Thyroid gland (tissue), 4 donors: ENCODE measurements around the gene FBXO9. TPM values are rescaled to one million over a fixed set of nuclear protein-coding genes. Genes with fewer than 3 reads are reported as not detected.

Experiments
- DNase-seq, 2 donors: peaks; one replicate each; pipeline ENCODE4 v3.0.0-alpha.2; 2019
- H3K27ac ChIP-seq, 3 donors: fragments of 200-600 bp; sonication (generic); 1 replicate in 2 of 3; 2 replicates in 1 of 3; pipeline ENCODE4 v1.5.1; 2016 to 2019; ENCODE audit warnings: mild to moderate bottlenecking in 1 of 3, moderate library complexity in 1 of 3
- H3K27me3 ChIP-seq: fragments of 200-600 bp; sonication (generic); one replicate; pipeline ENCODE4 v1.5.1; 2019
- H3K36me3 ChIP-seq, 2 donors: fragments of 200-600 bp; sonication (generic); one replicate each; pipeline ENCODE4 v1.5.1; 2016 to 2019
- H3K4me1 ChIP-seq, 2 donors: fragments of 200-600 bp; sonication (generic); one replicate each; pipeline ENCODE4 v1.5.1; 2017 to 2019
- H3K4me3 ChIP-seq, 3 donors: fragments of 200-600 bp; sonication (generic); replicated peaks in 1 of 3; 1 replicate in 2 of 3; 2 replicates in 1 of 3; pipeline ENCODE4 v1.5.1; 2016; ENCODE audit warnings: mild to moderate bottlenecking in 1 of 3
- H3K9me3 ChIP-seq: fragments of 200-600 bp; sonication (generic); one replicate; pipeline ENCODE4 v1.5.1; 2017
- POLR2A ChIP-seq, 2 donors: fragments of 450-650 bp; IDR thresholded peaks; one replicate each; pipeline ENCODE4 v1.6.1; 2017; ENCODE audit warnings: antibody characterized with exemption in 2 of 2, mild to moderate bottlenecking in 2 of 2, moderate library complexity in 1 of 2
- WGBS, 2 donors: methylation state at CpG; one replicate each; pipeline ENCODE4 v1.1.5; 2017; 5-methylcytosine and 5-hydroxymethylcytosine counted together
- intact Hi-C: fragments of 100-400 bp; cut with DNase I; formaldehyde crosslinking; loops from one replicate; pipeline ENCODE4 v1.15.1; 2023
- total RNA-seq, 4 donors: library from RNA; depleted of rRNA; stranded (reverse); fragments of >200 nt; gene quantifications; one replicate each; pipeline ENCODE4 v1.2.3, GENCODE V29; 2016
- TF ChIP-seq, protein P1 (sequence below), 6 experiments: fragments of 200-600 bp in 3 of 6; fragments of 450-650 bp in 3 of 6; sonication (generic) in 3 of 6; IDR thresholded peaks; one replicate each; pipeline ENCODE4 v1.5.1; 2016 to 2019; ENCODE audit warnings: antibody characterized with exemption in 6 of 6, mild to moderate bottlenecking in 2 of 6, inconsistent platforms in 1 of 6, moderate library complexity in 1 of 6

Gene FBXO9
- total RNA-seq, 4 donors from 2014 or later = 62.1 to 77.4 (median 76.4) TPM

DNA sequence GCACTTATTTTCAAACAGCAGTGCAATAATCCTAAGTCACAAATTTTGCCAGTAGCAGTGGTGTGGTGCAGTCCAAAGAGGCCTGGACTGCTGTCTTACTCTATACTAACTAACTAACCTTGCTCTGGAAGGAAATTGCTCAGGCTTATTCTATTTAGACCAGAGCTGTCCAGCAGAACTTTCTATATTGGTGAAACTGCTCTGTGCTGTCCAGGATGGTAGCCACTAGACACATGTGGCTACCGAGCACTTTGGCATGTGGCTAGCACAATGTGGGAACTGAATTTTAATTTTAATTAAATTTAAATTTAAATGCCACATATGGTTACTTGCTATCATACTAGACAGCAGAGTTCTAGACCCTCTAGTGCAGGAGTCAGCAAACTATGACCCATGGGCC lies 27.1 kb upstream of the FBXO9 start:
- H3K4me1 ChIP-seq = peaks cover 11 to 20% of the 10 kb centered on the region in 2 donors
- WGBS, 2 donors = 42 to 95% methylated on average over 1 of the region's 1 CpG
- no peak overlapping the region for H3K27ac ChIP-seq
- TF ChIP-seq, protein P1, sequence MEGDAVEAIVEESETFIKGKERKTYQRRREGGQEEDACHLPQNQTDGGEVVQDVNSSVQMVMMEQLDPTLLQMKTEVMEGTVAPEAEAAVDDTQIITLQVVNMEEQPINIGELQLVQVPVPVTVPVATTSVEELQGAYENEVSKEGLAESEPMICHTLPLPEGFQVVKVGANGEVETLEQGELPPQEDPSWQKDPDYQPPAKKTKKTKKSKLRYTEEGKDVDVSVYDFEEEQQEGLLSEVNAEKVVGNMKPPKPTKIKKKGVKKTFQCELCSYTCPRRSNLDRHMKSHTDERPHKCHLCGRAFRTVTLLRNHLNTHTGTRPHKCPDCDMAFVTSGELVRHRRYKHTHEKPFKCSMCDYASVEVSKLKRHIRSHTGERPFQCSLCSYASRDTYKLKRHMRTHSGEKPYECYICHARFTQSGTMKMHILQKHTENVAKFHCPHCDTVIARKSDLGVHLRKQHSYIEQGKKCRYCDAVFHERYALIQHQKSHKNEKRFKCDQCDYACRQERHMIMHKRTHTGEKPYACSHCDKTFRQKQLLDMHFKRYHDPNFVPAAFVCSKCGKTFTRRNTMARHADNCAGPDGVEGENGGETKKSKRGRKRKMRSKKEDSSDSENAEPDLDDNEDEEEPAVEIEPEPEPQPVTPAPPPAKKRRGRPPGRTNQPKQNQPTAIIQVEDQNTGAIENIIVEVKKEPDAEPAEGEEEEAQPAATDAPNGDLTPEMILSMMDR (IDR thresholded peaks at IDR 0.05) = no peak
- no peak for TF ChIP-seq POLR2A (IDR thresholded peaks at IDR 0.05)
- no peak for DNase-seq
- H3K9me3 ChIP-seq = no peaks in the 10 kb centered on the region
- intact Hi-C loops = no loop called here
- H3K4me3 ChIP-seq = no peak overlapping the region
- H3K36me3 ChIP-seq = peaks cover 9 to 15% of the 10 kb centered on the region in 2 donors
- H3K27me3 ChIP-seq = no peaks in the 10 kb centered on the region

DNA sequence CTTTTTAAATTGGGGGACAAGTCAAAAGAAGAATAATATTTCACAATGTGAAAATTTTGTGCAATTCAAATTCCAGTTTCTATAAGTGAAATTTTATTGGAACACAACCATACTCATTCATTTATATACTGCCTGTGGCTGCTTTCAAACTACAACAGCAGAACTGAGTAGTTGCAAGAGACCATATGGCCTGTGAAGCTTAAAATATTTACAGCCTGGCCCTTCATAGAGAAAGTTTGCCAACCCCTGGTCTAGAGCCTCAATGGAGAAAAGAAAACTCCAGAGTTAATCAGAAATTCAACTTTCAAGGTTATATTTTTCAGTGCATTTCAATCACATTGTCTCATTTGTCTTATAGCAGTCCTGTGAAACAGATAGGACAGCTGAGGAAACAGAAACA lies 26.6 kb upstream of the FBXO9 start:
- no peak for TF ChIP-seq POLR2A (IDR thresholded peaks at IDR 0.05)
- TF ChIP-seq, protein P1 (IDR thresholded peaks at IDR 0.05) = no peak
- H3K9me3 ChIP-seq = no peaks in the 10 kb centered on the region
- DNase-seq = no peak
- no peak overlapping the region for H3K27ac ChIP-seq
- intact Hi-C loops = no loop called here
- H3K4me3 ChIP-seq = no peak overlapping the region
- H3K4me1 ChIP-seq = peaks cover 11 to 23% of the 10 kb centered on the region in 2 donors
- H3K27me3 ChIP-seq = no peaks in the 10 kb centered on the region
- peaks cover 9 to 15% of the 10 kb centered on the region in 2 donors for H3K36me3 ChIP-seq

DNA sequence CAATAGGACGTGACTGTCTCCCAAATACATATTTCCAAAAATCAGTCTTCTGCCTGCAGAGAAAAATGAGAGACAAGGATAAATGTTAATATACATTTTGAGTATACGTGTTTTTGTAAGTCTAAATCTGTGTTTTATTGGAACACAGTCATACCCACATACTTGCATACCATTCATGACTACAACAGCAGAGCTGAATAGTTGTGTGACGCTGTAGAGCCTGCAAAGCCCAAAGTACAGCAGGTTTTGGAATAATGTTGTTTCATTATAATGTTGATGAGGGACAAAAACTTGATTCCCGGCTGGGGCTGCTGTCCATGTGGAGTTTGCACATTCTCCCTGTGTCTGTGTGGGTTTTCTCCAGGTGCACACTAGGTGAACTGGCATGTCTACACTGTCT lies 23.8 kb upstream of the FBXO9 start:
- DNase-seq = no peak
- Histone ChIP-seq H3K4me1 (peaks cover 11 to 23% of the 10 kb centered on the region in 2 donors), H3K9me3 (no peaks in the 10 kb centered on the region), H3K36me3 (peaks cover 9 to 15% of the 10 kb centered on the region in 2 donors), H3K4me3 (no peak overlapping the region), H3K27ac (peak overlapping the region in 1 of 3 donors; percentile 73), H3K27me3 (no peaks in the 10 kb centered on the region)
- no peak for TF ChIP-seq POLR2A (IDR thresholded peaks at IDR 0.05)
- TF ChIP-seq, protein P1 (IDR thresholded peaks at IDR 0.05) = no peak
- intact Hi-C loops = no loop called here
- WGBS, 2 donors = 90 to 94% methylated on average over 4 of the region's 4 CpGs

DNA sequence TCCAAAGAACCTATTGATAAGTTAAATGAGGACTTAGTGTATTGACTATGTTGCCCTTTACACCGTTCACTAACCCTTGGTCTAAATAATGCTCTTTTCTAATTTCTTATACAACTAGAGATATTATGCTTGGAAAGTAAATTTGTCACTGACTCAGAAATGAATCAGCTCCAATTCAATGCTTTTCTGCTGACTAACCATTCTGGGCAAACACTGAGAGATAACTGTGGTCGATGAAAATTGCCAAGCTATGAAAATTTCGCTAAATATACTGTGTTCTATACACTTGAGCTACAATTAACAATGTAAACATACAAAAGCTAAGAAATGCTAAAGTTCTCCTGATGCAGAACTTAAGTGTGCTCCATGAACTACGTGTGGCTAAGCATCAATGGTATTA lies 23.1 kb upstream of the FBXO9 start:
- H3K9me3 ChIP-seq = no peaks in the 10 kb centered on the region
- TF ChIP-seq POLR2A (IDR thresholded peaks at IDR 0.05) = no peak
- TF ChIP-seq, protein P1 (IDR thresholded peaks at IDR 0.05) = no peak
- WGBS, 2 donors = 36 to 38% methylated on average over 4 of the region's 4 CpGs
- H3K27ac ChIP-seq = peak overlapping the region in 1 of 3 donors; percentile 73
- no peak for DNase-seq
- H3K4me3 ChIP-seq = no peak overlapping the region
- H3K27me3 ChIP-seq = no peaks in the 10 kb centered on the region
- H3K4me1 ChIP-seq = peaks cover 11 to 23% of the 10 kb centered on the region in 2 donors
- H3K36me3 ChIP-seq = peaks cover 9 to 15% of the 10 kb centered on the region in 2 donors
- intact Hi-C loops = no loop called here

DNA sequence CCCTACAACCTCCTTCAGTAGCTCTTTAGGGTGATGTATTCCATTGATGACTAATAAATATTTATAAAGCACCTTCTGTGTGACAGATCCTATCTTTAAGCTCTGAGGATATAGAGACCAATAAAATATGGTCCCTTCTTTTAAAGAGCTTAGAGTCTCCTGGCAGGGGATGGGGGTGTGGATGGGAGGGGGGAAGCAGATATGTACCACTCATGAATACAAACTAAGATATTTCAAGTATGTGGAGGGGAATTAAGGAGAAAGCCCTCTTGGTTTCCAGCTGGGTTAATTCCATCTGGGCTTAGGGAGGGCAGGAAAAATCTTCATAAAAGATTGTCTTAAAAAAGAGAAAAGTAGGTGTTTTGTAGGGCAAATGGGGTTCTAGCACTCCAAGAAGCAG lies 21.6 kb upstream of the FBXO9 start:
- intact Hi-C loops = no loop called here
- DNase-seq = no peak
- Histone ChIP-seq H3K27ac (peak overlapping the region in 1 of 3 donors; percentile 1), H3K36me3 (peaks cover 9 to 15% of the 10 kb centered on the region in 2 donors), H3K9me3 (no peaks in the 10 kb centered on the region), H3K4me1 (peaks cover 11 to 23% of the 10 kb centered on the region in 2 donors), H3K27me3 (no peaks in the 10 kb centered on the region), H3K4me3 (no peak overlapping the region)
- TF ChIP-seq POLR2A (IDR thresholded peaks at IDR 0.05) = no peak
- TF ChIP-seq, protein P1 (IDR thresholded peaks at IDR 0.05) = no peak
